Measurements from ENCODE around the gene RAET1G.
A peak's percentile ranks its signal among the peaks of the same experiment; 100 is the strongest.
"Not testable (repeated sequence)": the region's sequence is repeated elsewhere in the genome, so short reads cannot be mapped to it uniquely, and the experiment has no call there.

RAET1G gene

DNA sequence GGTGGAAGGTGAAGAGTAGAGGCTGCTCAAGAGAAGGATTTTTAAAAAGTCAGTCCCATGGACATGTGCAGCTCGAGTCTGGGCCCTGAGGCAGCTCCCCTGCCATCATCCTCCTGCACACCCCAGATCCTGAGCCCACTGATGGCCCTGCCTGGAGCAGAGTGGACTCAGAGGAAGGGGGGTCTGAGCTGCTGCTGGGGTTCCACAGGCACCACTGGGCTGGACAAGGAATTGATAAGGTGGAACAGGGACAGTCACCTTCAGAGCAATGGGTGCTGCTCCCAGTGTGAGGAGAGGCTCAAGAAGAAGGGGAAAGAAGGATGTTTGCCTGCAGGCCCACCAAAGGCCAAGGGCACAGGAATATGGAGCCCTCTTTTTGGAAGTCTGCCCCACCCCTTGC, 25.1 kb upstream of the RAET1G start:
- Histone ChIP-seq H3K9me3 (ENCODE audit: low read length) (peaks cover 5% of the 10 kb centered on the region), H3K4me1 (ENCODE audit: insufficient read depth, low read length) (no peaks in the 10 kb centered on the region), H3K4me3 (ENCODE audit: low read length) (no peak overlapping the region), H3K36me3 (ENCODE audit: insufficient read depth, low read length) (no peaks in the 10 kb centered on the region), H2AFZ (ENCODE audit: low read depth, low read length) (no peak overlapping the region), H3K27me3 (ENCODE audit: insufficient read depth, low read length) (peaks cover 55% of the 10 kb centered on the region)

GRCh38 chr6:149947533-149947932, 24.6 kb upstream of the RAET1G start:
- H3K9me3 ChIP-seq (ENCODE audit: low read length): not testable (repeated sequence)
- peaks cover 54% of the 10 kb centered on the region for H3K27me3 ChIP-seq (ENCODE audit: insufficient read depth, low read length)

GRCh38 chr6:149946631-149947030, 23.7 kb upstream of the RAET1G start:
- not testable (repeated sequence) for H3K4me1 ChIP-seq (ENCODE audit: insufficient read depth, low read length); H3K9me3 ChIP-seq (ENCODE audit: low read length); H2AFZ ChIP-seq (ENCODE audit: low read depth, low read length); H3K36me3 ChIP-seq (ENCODE audit: insufficient read depth, low read length); H3K4me3 ChIP-seq (ENCODE audit: low read length)
- H3K27me3 ChIP-seq (ENCODE audit: insufficient read depth, low read length): peaks cover 50% of the 10 kb centered on the region

More at GRCh38 chr6:149947533-149947932, 24.6 kb upstream of the RAET1G start:
- not testable (repeated sequence) for H3K36me3 ChIP-seq (ENCODE audit: insufficient read depth, low read length); H3K4me3 ChIP-seq (ENCODE audit: low read length); H2AFZ ChIP-seq (ENCODE audit: low read depth, low read length); H3K4me1 ChIP-seq (ENCODE audit: insufficient read depth, low read length)

GRCh38 chr6:149945276-149945675, 22.4 kb upstream of the RAET1G start:
- not testable (repeated sequence) for H3K36me3 ChIP-seq (ENCODE audit: insufficient read depth, low read length); H2AFZ ChIP-seq (ENCODE audit: low read depth, low read length); H3K4me1 ChIP-seq (ENCODE audit: insufficient read depth, low read length); H3K9me3 ChIP-seq (ENCODE audit: low read length); H3K4me3 ChIP-seq (ENCODE audit: low read length)
- H3K27me3 ChIP-seq (ENCODE audit: insufficient read depth, low read length): peaks cover 46% of the 10 kb centered on the region

- H3K4me3 ChIP-seq (ENCODE audit: low read length); H3K9me3 ChIP-seq (ENCODE audit: low read length); H2AFZ ChIP-seq (ENCODE audit: low read depth, low read length); H3K36me3 ChIP-seq (ENCODE audit: insufficient read depth, low read length): not testable (repeated sequence)
- peaks cover 54% of the 10 kb centered on the region for H3K27me3 ChIP-seq (ENCODE audit: insufficient read depth, low read length)
- H3K4me1 ChIP-seq (ENCODE audit: insufficient read depth, low read length): peaks cover 10% of the 10 kb centered on the region
Measured at GRCh38 chr6:149943321-149943720, 20.4 kb upstream of the RAET1G start.

- peaks cover 13% of the 10 kb centered on the region for H3K4me1 ChIP-seq (ENCODE audit: insufficient read depth, low read length)
- H2AFZ ChIP-seq (ENCODE audit: low read depth, low read length): peak overlapping the region; percentile 94
- peaks cover 3% of the 10 kb centered on the region for H3K9me3 ChIP-seq (ENCODE audit: low read length)
- H3K27me3 ChIP-seq (ENCODE audit: insufficient read depth, low read length): peaks cover 54% of the 10 kb centered on the region
- no peaks in the 10 kb centered on the region for H3K36me3 ChIP-seq (ENCODE audit: insufficient read depth, low read length)
- peak overlapping the region; percentile 62 for H3K4me3 ChIP-seq (ENCODE audit: low read length)
Measured at GRCh38 chr6:149942461-149942829, 19.5 kb upstream of the RAET1G start.

GRCh38 chr6:149941583-149942460, 18.9 kb upstream of the RAET1G start, which contains the start of gene ULBP2:
Gene ULBP2 (plus strand): TSS chr6:149942014. CDS start chr6:149942073, 59 bp downstream.
- peak within 1 kb of the TSS; percentile 62 for H3K4me3 ChIP-seq (ENCODE audit: low read length)
- H2AFZ ChIP-seq (ENCODE audit: low read depth, low read length): peak within 1 kb of the TSS; percentile 94
- peaks cover 3% of the 10 kb centered on the region for H3K9me3 ChIP-seq (ENCODE audit: low read length)
- no peaks in the 10 kb centered on the region for H3K36me3 ChIP-seq (ENCODE audit: insufficient read depth, low read length)
- H3K27me3 ChIP-seq (ENCODE audit: insufficient read depth, low read length): peaks cover 60% of the 10 kb centered on the region
- peaks cover 13% of the 10 kb centered on the region for H3K4me1 ChIP-seq (ENCODE audit: insufficient read depth, low read length)

DNA sequence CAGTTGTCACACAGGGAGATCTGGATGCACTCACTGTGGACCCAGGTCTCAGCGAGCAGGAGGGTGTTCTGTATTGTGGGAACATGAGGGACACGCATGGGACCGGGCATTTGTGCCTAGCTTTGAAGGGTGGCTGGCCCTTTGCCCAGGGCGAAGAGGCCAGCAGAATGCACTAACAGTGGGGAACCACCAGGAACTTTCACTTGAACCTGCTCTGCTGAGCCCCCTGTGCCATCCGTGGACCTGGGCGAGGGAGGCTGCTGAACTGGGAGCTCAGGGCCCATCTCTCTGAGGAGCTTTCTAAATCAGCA, 17.7 kb upstream of the RAET1G start:
- Histone ChIP-seq H3K27me3 (ENCODE audit: insufficient read depth, low read length) (peaks cover 65% of the 10 kb centered on the region), H3K4me3 (ENCODE audit: low read length) (no peak overlapping the region), H3K36me3 (ENCODE audit: insufficient read depth, low read length) (no peaks in the 10 kb centered on the region), H2AFZ (ENCODE audit: low read depth, low read length) (no peak overlapping the region), H3K4me1 (ENCODE audit: insufficient read depth, low read length) (peaks cover 16% of the 10 kb centered on the region), H3K9me3 (ENCODE audit: low read length) (no peaks in the 10 kb centered on the region)

DNA sequence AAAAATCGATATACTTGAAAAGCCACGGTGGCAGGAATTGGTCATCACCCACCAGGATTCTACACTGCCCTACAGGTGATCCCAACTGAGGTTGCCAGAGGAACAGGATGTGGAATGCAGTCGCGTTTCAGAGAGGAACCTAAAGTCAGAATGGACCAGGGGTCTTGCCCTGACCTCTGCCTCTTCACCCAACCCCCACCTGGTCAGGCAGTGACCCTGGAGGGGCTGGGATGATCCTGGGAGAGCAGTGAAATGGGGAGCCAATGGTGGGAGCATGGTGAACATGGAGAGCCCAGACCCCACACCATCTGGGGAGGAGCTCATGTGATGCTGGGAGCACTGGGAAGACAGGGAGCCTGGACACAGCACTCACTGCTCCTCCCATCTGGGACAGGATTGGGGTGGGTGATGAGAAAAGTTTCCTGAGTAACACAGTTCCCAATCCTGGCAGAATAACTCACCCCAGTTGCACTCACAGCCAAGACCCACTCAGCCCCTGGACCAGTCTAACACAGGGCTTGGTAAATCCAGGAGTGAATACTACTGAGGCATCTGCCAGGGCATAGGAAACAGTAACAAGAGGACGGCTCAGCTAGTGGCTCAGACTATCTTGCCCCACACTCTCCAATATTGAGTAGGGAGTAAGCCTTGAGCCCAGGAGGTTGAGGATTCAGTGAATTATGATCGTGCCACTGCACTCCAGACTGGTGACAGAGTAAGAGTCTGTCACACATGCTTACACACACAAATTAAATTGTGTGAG, 17.2 kb upstream of the RAET1G start:
- H3K27me3 ChIP-seq (ENCODE audit: insufficient read depth, low read length): peaks cover 70% of the 10 kb centered on the region
- H2AFZ ChIP-seq (ENCODE audit: low read depth, low read length): no peak overlapping the region
- H3K4me1 ChIP-seq (ENCODE audit: insufficient read depth, low read length): peaks cover 16% of the 10 kb centered on the region
- H3K4me3 ChIP-seq (ENCODE audit: low read length): no peak overlapping the region
- H3K9me3 ChIP-seq (ENCODE audit: low read length): no peaks in the 10 kb centered on the region
- no peaks in the 10 kb centered on the region for H3K36me3 ChIP-seq (ENCODE audit: insufficient read depth, low read length)

DNA sequence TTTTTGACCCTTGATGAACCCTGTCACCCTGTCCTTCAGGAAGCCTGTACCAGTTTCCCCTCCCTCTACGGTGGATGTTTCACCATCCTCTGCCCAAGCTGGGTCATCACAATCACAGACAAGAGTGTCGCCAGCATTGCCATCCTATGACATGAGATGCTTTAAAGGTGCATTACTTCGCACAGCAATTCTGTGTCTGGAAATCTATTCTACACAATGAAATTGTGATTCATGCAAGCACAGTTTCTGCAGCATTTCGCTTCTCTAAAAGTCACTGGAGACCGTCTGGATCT, 16.4 kb upstream of the RAET1G start:
- no peak overlapping the region for H2AFZ ChIP-seq (ENCODE audit: low read depth, low read length)
- peaks cover 76% of the 10 kb centered on the region for H3K27me3 ChIP-seq (ENCODE audit: insufficient read depth, low read length)
- peaks cover 16% of the 10 kb centered on the region for H3K4me1 ChIP-seq (ENCODE audit: insufficient read depth, low read length)
- no peak overlapping the region for H3K4me3 ChIP-seq (ENCODE audit: low read length)
- no peaks in the 10 kb centered on the region for H3K9me3 ChIP-seq (ENCODE audit: low read length)
- H3K36me3 ChIP-seq (ENCODE audit: insufficient read depth, low read length): no peaks in the 10 kb centered on the region

DNA sequence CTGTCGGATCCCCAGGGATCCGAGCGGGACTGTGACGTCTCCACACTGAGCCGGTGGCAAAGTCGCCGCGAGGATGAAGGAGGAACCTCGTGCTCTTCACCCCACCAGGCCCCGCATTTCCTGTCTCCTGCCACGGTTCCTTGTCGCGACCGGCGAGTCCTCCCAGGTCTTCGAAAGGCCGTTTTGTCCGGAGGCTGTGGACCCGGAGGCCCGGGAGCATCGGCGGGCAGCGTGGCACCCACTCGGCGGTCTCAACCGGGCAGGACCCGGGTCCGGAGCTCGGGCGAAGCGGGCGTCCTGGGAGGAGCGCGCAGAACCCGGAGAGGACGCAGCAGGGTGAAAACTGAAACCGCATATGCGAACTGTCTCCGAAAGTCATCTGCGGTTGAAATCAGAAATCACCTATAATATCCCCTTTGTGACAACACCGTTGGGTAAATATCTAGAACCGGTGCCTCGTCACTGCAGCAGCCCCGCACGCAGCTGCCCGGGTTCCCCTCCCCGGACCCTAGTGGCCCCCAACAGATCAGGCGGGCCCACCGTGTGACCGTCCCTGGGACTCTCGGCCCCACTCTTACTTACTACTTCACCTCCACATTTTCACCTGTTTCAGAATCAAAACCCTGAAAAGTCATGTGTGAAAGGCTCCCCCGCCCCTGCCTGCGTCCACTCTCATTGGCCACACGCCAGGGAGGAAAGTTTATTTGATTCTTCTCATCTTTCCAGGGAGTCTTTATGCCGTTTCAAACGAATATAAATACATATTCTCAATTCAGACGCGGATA, 15.8 kb upstream of the RAET1G start:
- Histone ChIP-seq H3K36me3 (ENCODE audit: insufficient read depth, low read length) (no peaks in the 10 kb centered on the region), H3K27me3 (ENCODE audit: insufficient read depth, low read length) (peaks cover 76% of the 10 kb centered on the region), H2AFZ (ENCODE audit: low read depth, low read length) (no peak overlapping the region), H3K4me1 (ENCODE audit: insufficient read depth, low read length) (peaks cover 16% of the 10 kb centered on the region), H3K9me3 (ENCODE audit: low read length) (no peaks in the 10 kb centered on the region), H3K4me3 (ENCODE audit: low read length) (no peak overlapping the region)

GRCh38 chr6:149938013-149938570, 15.2 kb upstream of the RAET1G start:
- not testable (repeated sequence) for H3K9me3 ChIP-seq (ENCODE audit: low read length); H2AFZ ChIP-seq (ENCODE audit: low read depth, low read length); H3K4me3 ChIP-seq (ENCODE audit: low read length); H3K36me3 ChIP-seq (ENCODE audit: insufficient read depth, low read length)
- Histone ChIP-seq H3K4me1 (ENCODE audit: insufficient read depth, low read length) (peaks cover 16% of the 10 kb centered on the region), H3K27me3 (ENCODE audit: insufficient read depth, low read length) (peaks cover 76% of the 10 kb centered on the region)

DNA sequence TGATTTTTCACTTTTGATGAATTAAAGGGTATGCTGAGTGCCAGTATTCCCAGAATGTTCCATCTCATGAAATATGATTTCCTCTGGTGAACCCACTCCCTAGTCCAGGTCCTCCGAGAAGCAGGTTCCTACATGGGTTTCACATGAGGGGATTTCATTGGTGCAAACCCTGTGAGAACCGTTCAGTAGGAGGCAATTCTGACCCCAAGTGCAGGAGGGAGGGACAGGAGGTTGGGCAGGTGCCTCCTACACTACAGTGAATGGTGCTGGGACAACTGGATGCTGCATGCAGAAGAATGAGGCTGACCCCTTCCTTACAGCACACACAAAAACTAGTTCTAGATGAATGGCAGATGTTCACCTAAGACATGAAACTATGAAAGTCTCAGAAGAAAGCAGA, 13.8 kb upstream of the RAET1G start:
- Histone ChIP-seq H3K4me3 (ENCODE audit: low read length) (no peak overlapping the region), H3K36me3 (ENCODE audit: insufficient read depth, low read length) (no peaks in the 10 kb centered on the region), H3K27me3 (ENCODE audit: insufficient read depth, low read length) (peaks cover 69% of the 10 kb centered on the region), H2AFZ (ENCODE audit: low read depth, low read length) (no peak overlapping the region), H3K4me1 (ENCODE audit: insufficient read depth, low read length) (peaks cover 12% of the 10 kb centered on the region), H3K9me3 (ENCODE audit: low read length) (no peaks in the 10 kb centered on the region)

Data from neuron (in vitro differentiated cells).